GM12878 (cell line): ENCODE measurements around the gene DYRK1B. TPM values are rescaled to one million over a fixed set of nuclear protein-coding genes. Genes with fewer than 3 reads are reported as not detected.

ENCODE experiments used
- ATAC-seq: fragments of 200-7000 bp; cut with Tn5 transposase; 3 replicates; pipeline ENCODE4 v1.9.1; 2020; ENCODE audit warnings: mild to moderate bottlenecking, moderate library complexity
- BruUV-seq: library from RNA; stranded (reverse); fragments of 400-500 nt; replicated peaks from 2 replicates; lab custom pipeline; 2021; lab: Mats Ljungman, UMichigan
- CTCF ChIA-PET: fragments of 300-600 bp; sonication (Branson Sonifier 250); formaldehyde crosslinking; extraction: SDS; loops from one replicate; lab custom pipeline; 2021; ENCODE audit warnings: inconsistent platforms; lab: Yijun Ruan, JAX
- POLR2A ChIA-PET: fragments of 350-600 bp; formaldehyde crosslinking; extraction: SDS; loops from one replicate; lab custom pipeline; 2021; ENCODE audit warnings: inconsistent platforms; lab: Charles Lee
- RAD21 ChIA-PET: fragments of 300-600 bp; sonication (Branson Sonifier 250); formaldehyde crosslinking; loops from one replicate; lab custom pipeline; 2023; ENCODE audit warnings: antibody characterized with exemption; ENCODE audit not compliant: unreplicated experiment; lab: Charles Lee
- SMC1A ChIA-PET: fragments of 300-600 bp; sonication (Branson Sonifier 250); formaldehyde crosslinking; loops from one replicate; lab custom pipeline; 2023; ENCODE audit not compliant: unreplicated experiment, uncharacterized antibody; lab: Charles Lee
- DNase-seq: peaks from one replicate; pipeline ENCODE4 v3.0.0-alpha.2; 2011; ENCODE audit warnings: low read depth, low spot score
- FAIRE-seq: peaks from 3 replicates; lab custom pipeline; 2011; peaks lifted over from hg19 to GRCh38; lab: Jason Lieb, UNC
- H2AFZ ChIP-seq: 2 replicates; pipeline ENCODE4 v1.6.0; 2011; ENCODE audit warnings: low read depth, low read length, control low read depth; ENCODE audit not compliant: control insufficient read depth
- H3K27ac ChIP-seq: 2 replicates; pipeline ENCODE4 v1.5.1; 2011; ENCODE audit warnings: control low read depth; ENCODE audit not compliant: control insufficient read depth, insufficient read depth
- H3K27me3 ChIP-seq, 2 experiments: replicated peaks in 1 of 2; 2 replicates each; pipeline versions ENCODE4 v1.6.0 to v1.6.1; 2011; ENCODE audit warnings: low read length in 1 of 2; ENCODE audit not compliant: control insufficient read depth in 2 of 2, insufficient read depth in 2 of 2
- H3K36me3 ChIP-seq, 2 experiments: 2 replicates each; pipeline ENCODE4 v1.5.1; 2011; ENCODE audit warnings: low read length in 1 of 2; ENCODE audit not compliant: control insufficient read depth in 2 of 2, insufficient read depth in 2 of 2
- H3K4me1 ChIP-seq: 2 replicates; pipeline ENCODE4 v1.6.1; 2011; ENCODE audit warnings: mild to moderate bottlenecking, low read length, moderate library complexity, mixed read lengths; ENCODE audit not compliant: control insufficient read depth, insufficient read depth
- H3K4me2 ChIP-seq: 2 replicates; pipeline ENCODE4 v1.6.0; 2011; ENCODE audit warnings: control low read depth; ENCODE audit not compliant: control insufficient read depth, insufficient read depth
- H3K4me3 ChIP-seq: fragments of 200-600 bp; sonication (generic); 2 replicates; pipeline ENCODE4 v1.5.1; 2016
- H3K79me2 ChIP-seq: 2 replicates; pipeline ENCODE4 v1.6.0; 2011; ENCODE audit warnings: low read length; ENCODE audit not compliant: control insufficient read depth, insufficient read depth
- H3K9ac ChIP-seq: 2 replicates; pipeline ENCODE4 v1.8.0; 2011; ENCODE audit warnings: low read length, control low read depth, mixed read lengths; ENCODE audit not compliant: control insufficient read depth, insufficient read depth
- H3K9me3 ChIP-seq: replicated peaks from 3 replicates; pipeline ENCODE4 v1.5.1; 2011; ENCODE audit warnings: mild to moderate bottlenecking, low read length; ENCODE audit not compliant: control insufficient read depth, insufficient read depth
- H4K20me1 ChIP-seq: 2 replicates; pipeline ENCODE4 v1.6.0; 2011; ENCODE audit not compliant: control insufficient read depth, insufficient read depth
- BHLHE40 ChIP-seq, 2 experiments: fragments of 450-650 bp in 1 of 2; IDR thresholded peaks; 2 replicates each; pipeline ENCODE4 v1.6.1; 2011 to 2017; ENCODE audit warnings: low read depth in 2 of 2, borderline replicate concordance in 1 of 2, improper control_type of control experiment in 1 of 2, low read length in 1 of 2, mild to moderate bottlenecking in 1 of 2
- CREM ChIP-seq: IDR thresholded peaks from 2 replicates; pipeline ENCODE4 v1.6.1; 2014; ENCODE audit warnings: antibody characterized with exemption, low read depth
- ETV6 ChIP-seq, 2 experiments: fragments of 450-650 bp in 1 of 2; IDR thresholded peaks in 1 of 2; conservative IDR thresholded peaks in 1 of 2; 2 replicates each; pipeline ENCODE4 v1.6.1; 2014; ENCODE audit warnings: antibody characterized with exemption in 1 of 2, borderline replicate concordance in 1 of 2, low read depth in 1 of 2, mild to moderate bottlenecking in 1 of 2, moderate library complexity in 1 of 2
- GATAD2B ChIP-seq: fragments of 450-650 bp; conservative IDR thresholded peaks from 2 replicates; pipeline ENCODE4 v1.6.1; 2017; ENCODE audit warnings: low read depth, mild to moderate bottlenecking, moderate library complexity
- LARP7 ChIP-seq: fragments of 450-650 bp; IDR thresholded peaks from 2 replicates; pipeline ENCODE4 v1.6.1; 2017; ENCODE audit warnings: mild to moderate bottlenecking
- MEF2B ChIP-seq: fragments of 450-650 bp; IDR thresholded peaks from 2 replicates; pipeline ENCODE4 v1.6.1; 2018; ENCODE audit warnings: mild to moderate bottlenecking, moderate library complexity; ENCODE audit not compliant: partially characterized antibody, poor library complexity, severe bottlenecking
- PAX5 ChIP-seq: IDR thresholded peaks from 2 replicates; pipeline ENCODE4 v1.6.1; 2011; ENCODE audit warnings: low read depth, low read length, borderline replicate concordance
- PKNOX1 ChIP-seq: fragments of 450-650 bp; IDR thresholded peaks from 2 replicates; pipeline ENCODE4 v1.6.1; 2016; ENCODE audit warnings: mild to moderate bottlenecking
- SIN3A ChIP-seq: IDR thresholded peaks from 2 replicates; pipeline ENCODE4 v1.6.1; 2012; ENCODE audit warnings: low read depth, low read length, improper control_type of control experiment
- SMARCA5 ChIP-seq: fragments of 450-650 bp; IDR thresholded peaks from 2 replicates; pipeline ENCODE4 v1.6.1; 2017; ENCODE audit warnings: mild to moderate bottlenecking
- TARDBP ChIP-seq: IDR thresholded peaks from 2 replicates; pipeline ENCODE4 v1.6.1; 2016; ENCODE audit warnings: borderline replicate concordance
- ZNF687 ChIP-seq: fragments of 450-650 bp; IDR thresholded peaks from 2 replicates; pipeline ENCODE4 v1.6.1; 2017; ENCODE audit warnings: mild to moderate bottlenecking, moderate library complexity
- WGBS: methylation state at CpG from one replicate; pipeline ENCODE4 v1.1.6; 2016; ENCODE audit warnings: low lambda C conversion rate; ENCODE audit not compliant: insufficient replicate concordance, insufficient coverage; ENCODE audit errors: missing lambda C conversion rate; 5-methylcytosine and 5-hydroxymethylcytosine counted together
- in situ Hi-C: fragments of 300-500 bp; cut with MboI; formaldehyde crosslinking; loops from 9 replicates; pipeline ENCODE4 v1.14.3; 2018; ENCODE audit warnings: mixed read lengths
- intact Hi-C: fragments of 100-400 bp; cut with micrococcal nuclease; formaldehyde crosslinking; loops from one replicate; pipeline ENCODE4 v1.14.2; 2022; ENCODE audit not compliant: unreplicated experiment
- polyA plus RNA-seq, 11 experiments: library from polyadenylated mRNA; depleted of rRNA in 4 of 11; unstranded in 6 of 11; stranded (reverse) in 5 of 11; fragments of >200 nt; fragmentation: Nextera tagmentation in 4 of 11; fragmentation: Illumina TruSeq in 1 of 11; extraction: Ambion mirVana in 4 of 11; extraction: Trizol in 1 of 11; gene quantifications; 1 replicate in 1 of 11; 2 replicates in 10 of 11; pipeline versions ENCODE4 v1.2.1 to v1.2.3, GENCODE V29; 2011 to 2016; ENCODE audit warnings: inconsistent platforms in 2 of 11, missing spikeins in 2 of 11, low read depth in 1 of 11
- total RNA-seq, 4 experiments: library from RNA; depleted of rRNA in 3 of 4; stranded (reverse); fragments of >200 nt in 3 of 4; fragmentation: Illumina TruSeq in 1 of 4; extraction: Trizol in 1 of 4; gene quantifications; 2 replicates each; pipeline versions ENCODE4 v1.2.1 to v1.2.3, GENCODE V29; 2013 to 2021
- TF ChIP-seq, protein P1 (sequence below): IDR thresholded peaks from 2 replicates; pipeline ENCODE4 v1.6.1; 2012; ENCODE audit warnings: low read length, inconsistent platforms

Gene DYRK1B
- total and polyA plus RNA-seq, 10 of the 15 experiments (the other 5 are each of a cell fraction or from before 2014, with no cell fraction given) = 0.07 to 10.2 (median 3.4) TPM; not detected in 1

GRCh38 chr19:39802958-39803357 is 31.0 kb downstream of the DYRK1B start:
- Histone ChIP-seq H3K4me1 (no peaks in the 10 kb centered on the region), H3K79me2 (no peaks in the 10 kb centered on the region), H3K9me3 (no peaks in the 10 kb centered on the region)
- ChIA-PET SMC1A (interaction anchor here (0.7 to 2.5 kb wide), 6 partner anchors 11 to 120 kb away, joined by 3 to 13 read pairs (median 3); no protein-coding TSS in a partner anchor), RAD21 (interaction anchor here (0.7 to 2.1 kb wide), 4 partner anchors 10 to 40 kb away, joined by 3 to 11 read pairs (median 4); partner anchors contain the start of gene DYRK1B), CTCF (interaction anchor here (0.6 to 7.3 kb wide), 7 partner anchors 9 to 146 kb away, joined by 3 to 52 read pairs (median 3); partner anchors contain the start of gene FBL)
- DNase-seq = no peak
- 24% methylated on average over 4 of the region's 4 CpGs for WGBS
- no peak for TF ChIP-seq BHLHE40 (IDR thresholded peaks at IDR 0.05; ENCODE audit: borderline replicate concordance in 1 of 2, low read depth in 2 of 2, low read length in 1 of 2)
- TF ChIP-seq LARP7 = no peak
- TF ChIP-seq, protein P1, sequence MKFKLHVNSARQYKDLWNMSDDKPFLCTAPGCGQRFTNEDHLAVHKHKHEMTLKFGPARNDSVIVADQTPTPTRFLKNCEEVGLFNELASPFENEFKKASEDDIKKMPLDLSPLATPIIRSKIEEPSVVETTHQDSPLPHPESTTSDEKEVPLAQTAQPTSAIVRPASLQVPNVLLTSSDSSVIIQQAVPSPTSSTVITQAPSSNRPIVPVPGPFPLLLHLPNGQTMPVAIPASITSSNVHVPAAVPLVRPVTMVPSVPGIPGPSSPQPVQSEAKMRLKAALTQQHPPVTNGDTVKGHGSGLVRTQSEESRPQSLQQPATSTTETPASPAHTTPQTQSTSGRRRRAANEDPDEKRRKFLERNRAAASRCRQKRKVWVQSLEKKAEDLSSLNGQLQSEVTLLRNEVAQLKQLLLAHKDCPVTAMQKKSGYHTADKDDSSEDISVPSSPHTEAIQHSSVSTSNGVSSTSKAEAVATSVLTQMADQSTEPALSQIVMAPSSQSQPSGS = no peak
- no peak for TF ChIP-seq CREM
- TF ChIP-seq PAX5 = no peak
- no peak for TF ChIP-seq SMARCA5
- no peak for TF ChIP-seq PKNOX1
- TF ChIP-seq ZNF687 = no peak
- no peak for TF ChIP-seq ETV6 (conservative IDR thresholded peaks at IDR 0.05 in 1 of 2, IDR thresholded peaks at IDR 0.05 in 1 of 2; ENCODE audit: borderline replicate concordance in 1 of 2, low read depth in 1 of 2)
- no peak for TF ChIP-seq GATAD2B
- no peak for TF ChIP-seq MEF2B
- TF ChIP-seq SIN3A = no peak
- TF ChIP-seq TARDBP = no peak
- TF ChIP-seq, all 136 proteins: peak for 0
- H4K20me1 ChIP-seq = no peaks in the 10 kb centered on the region
- no peaks in the 10 kb centered on the region for H3K36me3 ChIP-seq
- H3K27me3 ChIP-seq = no peaks in the 10 kb centered on the region
- POLR2A ChIA-PET = interaction anchor here (1.3 kb wide), 2 partner anchors 12 to 31 kb away, joined by 4 to 6 read pairs; partner anchors contain the start of gene DYRK1B
- ATAC-seq (no peak), FAIRE-seq (no peak)
- intact Hi-C loops = no loop called here
- BruUV-seq = no TSS peak
- H3K4me2 ChIP-seq = no peak overlapping the region
- no peak overlapping the region for H3K27ac ChIP-seq
- H3K4me3 ChIP-seq = no peak overlapping the region
- H3K9ac ChIP-seq = no peak overlapping the region
- no peak overlapping the region for H2AFZ ChIP-seq
- in situ Hi-C loops = no loop called here
